HepG2 (cell line): Measurements from ENCODE around the gene PEX14.

Source experiments
- ARNT ChIP-seq: fragments of 450-650 bp; IDR thresholded peaks from 2 replicates; pipeline ENCODE4 v1.6.1; 2017
- HOXA7 ChIP-seq: sonication (generic); formaldehyde crosslinking; IDR thresholded peaks from 2 replicates; pipeline ENCODE4 v1.8.1; 2022; ENCODE audit warnings: mild to moderate bottlenecking, missing genetic modification reagents, moderate library complexity
- KDM5A ChIP-seq: fragments of 200-600 bp; sonication (generic); IDR thresholded peaks from 2 replicates; pipeline ENCODE4 v1.7.0; 2018; ENCODE audit warnings: antibody characterized with exemption, mild to moderate bottlenecking, low read length, borderline replicate concordance
- POLR2AphosphoS5 ChIP-seq: IDR thresholded peaks from 2 replicates; pipeline ENCODE4 v1.6.1; 2012; ENCODE audit warnings: low read depth, low read length
- RXRA ChIP-seq: sonication (generic); formaldehyde crosslinking; IDR thresholded peaks from 2 replicates; pipeline ENCODE4 v1.5.1; 2020; ENCODE audit warnings: missing genetic modification reagents
- SP1 ChIP-seq, 2 experiments: fragments of 450-650 bp in 1 of 2; sonication (generic) in 1 of 2; formaldehyde crosslinking in 1 of 2; IDR thresholded peaks; 2 replicates each; pipeline versions ENCODE4 v1.4.0 to v1.6.1; 2016 to 2020; ENCODE audit warnings: missing genetic modification reagents in 1 of 2
- TAF1 ChIP-seq: sonication (generic); formaldehyde crosslinking; IDR thresholded peaks from 2 replicates; pipeline ENCODE4 v1.4.0; 2020; ENCODE audit warnings: missing genetic modification reagents
- TBP ChIP-seq: sonication (generic); formaldehyde crosslinking; IDR thresholded peaks from 2 replicates; pipeline ENCODE4 v1.5.0; 2020; ENCODE audit warnings: missing genetic modification reagents
- TGIF2 ChIP-seq: IDR thresholded peaks from 2 replicates; pipeline ENCODE4 v1.6.1; 2016; ENCODE audit warnings: control low read depth, missing compliant biosample characterization
- ZNF207 ChIP-seq: fragments of 450-650 bp; IDR thresholded peaks from 2 replicates; pipeline ENCODE4 v1.6.1; 2016; ENCODE audit warnings: antibody characterized with exemption, borderline replicate concordance
- ZNF709 ChIP-seq: sonication (generic); formaldehyde crosslinking; IDR thresholded peaks from 2 replicates; pipeline ENCODE4 v1.5.0; 2020; ENCODE audit warnings: mild to moderate bottlenecking, missing genetic modification reagents
- TF ChIP-seq, protein P1 (sequence below): sonication (generic); formaldehyde crosslinking; IDR thresholded peaks from 2 replicates; pipeline ENCODE4 v1.5.0; 2020; ENCODE audit warnings: mild to moderate bottlenecking, missing genetic modification reagents, moderate library complexity
- TF ChIP-seq, protein P2 (sequence below): sonication (generic); formaldehyde crosslinking; IDR thresholded peaks from 2 replicates; pipeline ENCODE4 v1.9.0; 2021; ENCODE audit warnings: missing genetic modification reagents, mild to moderate bottlenecking, borderline replicate concordance

DNA sequence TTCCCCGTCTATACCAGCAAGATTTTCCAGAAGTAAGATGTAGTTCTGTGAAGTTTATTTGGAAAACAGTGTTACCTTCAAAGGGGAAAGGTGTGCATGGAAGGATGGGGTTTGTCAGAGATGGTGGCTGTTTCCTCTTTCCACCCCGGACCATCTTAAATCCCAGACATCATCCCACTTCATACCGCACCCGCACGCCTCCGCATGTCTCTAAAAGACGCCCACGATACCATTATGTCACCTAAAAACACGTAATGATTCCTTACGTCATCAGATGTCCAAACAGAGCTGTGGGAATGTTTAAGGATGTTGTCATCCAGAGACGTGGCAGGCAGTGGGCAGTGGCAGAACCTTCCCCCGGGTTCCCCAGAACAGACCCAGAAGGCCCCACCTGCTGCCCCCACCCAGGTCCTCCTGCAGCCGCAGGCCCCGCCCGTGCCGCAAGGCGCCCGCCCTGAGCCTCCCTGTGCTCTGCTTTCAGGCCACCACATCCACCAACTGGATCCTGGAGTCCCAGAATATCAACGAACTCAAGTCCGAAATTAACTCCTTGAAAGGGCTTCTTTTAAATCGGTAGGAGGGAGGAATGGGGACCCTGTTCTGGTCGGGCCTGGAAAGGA lies 152.2 kb downstream of the PEX14 start:
- TF ChIP-seq, protein P1, sequence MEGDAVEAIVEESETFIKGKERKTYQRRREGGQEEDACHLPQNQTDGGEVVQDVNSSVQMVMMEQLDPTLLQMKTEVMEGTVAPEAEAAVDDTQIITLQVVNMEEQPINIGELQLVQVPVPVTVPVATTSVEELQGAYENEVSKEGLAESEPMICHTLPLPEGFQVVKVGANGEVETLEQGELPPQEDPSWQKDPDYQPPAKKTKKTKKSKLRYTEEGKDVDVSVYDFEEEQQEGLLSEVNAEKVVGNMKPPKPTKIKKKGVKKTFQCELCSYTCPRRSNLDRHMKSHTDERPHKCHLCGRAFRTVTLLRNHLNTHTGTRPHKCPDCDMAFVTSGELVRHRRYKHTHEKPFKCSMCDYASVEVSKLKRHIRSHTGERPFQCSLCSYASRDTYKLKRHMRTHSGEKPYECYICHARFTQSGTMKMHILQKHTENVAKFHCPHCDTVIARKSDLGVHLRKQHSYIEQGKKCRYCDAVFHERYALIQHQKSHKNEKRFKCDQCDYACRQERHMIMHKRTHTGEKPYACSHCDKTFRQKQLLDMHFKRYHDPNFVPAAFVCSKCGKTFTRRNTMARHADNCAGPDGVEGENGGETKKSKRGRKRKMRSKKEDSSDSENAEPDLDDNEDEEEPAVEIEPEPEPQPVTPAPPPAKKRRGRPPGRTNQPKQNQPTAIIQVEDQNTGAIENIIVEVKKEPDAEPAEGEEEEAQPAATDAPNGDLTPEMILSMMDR (CRISPR knock-in tag): no peak
- TF ChIP-seq KDM5A (no peak), ZNF207 (no peak), TAF1 (CRISPR knock-in tag) (no peak), RXRA (CRISPR knock-in tag) (no peak), HOXA7 (CRISPR knock-in tag) (no peak), TBP (CRISPR knock-in tag) (no peak), TGIF2 (CRISPR knock-in tag) (no peak), ARNT (no peak), SP1 (IDR thresholded peaks at IDR 0.05) (no peak), SP1 (CRISPR knock-in tag; IDR thresholded peaks at IDR 0.05) (no peak), ZNF709 (no peak), POLR2AphosphoS5 (no peak)
- TF ChIP-seq, protein P2, sequence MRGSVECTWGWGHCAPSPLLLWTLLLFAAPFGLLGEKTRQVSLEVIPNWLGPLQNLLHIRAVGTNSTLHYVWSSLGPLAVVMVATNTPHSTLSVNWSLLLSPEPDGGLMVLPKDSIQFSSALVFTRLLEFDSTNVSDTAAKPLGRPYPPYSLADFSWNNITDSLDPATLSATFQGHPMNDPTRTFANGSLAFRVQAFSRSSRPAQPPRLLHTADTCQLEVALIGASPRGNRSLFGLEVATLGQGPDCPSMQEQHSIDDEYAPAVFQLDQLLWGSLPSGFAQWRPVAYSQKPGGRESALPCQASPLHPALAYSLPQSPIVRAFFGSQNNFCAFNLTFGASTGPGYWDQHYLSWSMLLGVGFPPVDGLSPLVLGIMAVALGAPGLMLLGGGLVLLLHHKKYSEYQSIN: no peak
